GM12878 (cell line): Measurements from ENCODE around the gene ADAMTS3. TPM values are rescaled to one million over a fixed set of nuclear protein-coding genes. Genes with fewer than 3 reads are reported as not detected.

Experiments used
- ATAC-seq: fragments of 200-7000 bp; cut with Tn5 transposase; 3 replicates; pipeline ENCODE4 v1.9.1; 2020; ENCODE audit warnings: mild to moderate bottlenecking, moderate library complexity
- BruUV-seq: library from RNA; stranded (reverse); fragments of 400-500 nt; replicated peaks from 2 replicates; lab custom pipeline; 2021; lab: Mats Ljungman, UMichigan
- CTCF ChIA-PET: fragments of 300-600 bp; sonication (Branson Sonifier 250); formaldehyde crosslinking; extraction: SDS; loops from one replicate; lab custom pipeline; 2021; ENCODE audit warnings: inconsistent platforms; lab: Yijun Ruan, JAX
- POLR2A ChIA-PET: fragments of 350-600 bp; formaldehyde crosslinking; extraction: SDS; loops from one replicate; lab custom pipeline; 2021; ENCODE audit warnings: inconsistent platforms; lab: Charles Lee
- RAD21 ChIA-PET: fragments of 300-600 bp; sonication (Branson Sonifier 250); formaldehyde crosslinking; loops from one replicate; lab custom pipeline; 2023; ENCODE audit warnings: antibody characterized with exemption; ENCODE audit not compliant: unreplicated experiment; lab: Charles Lee
- SMC1A ChIA-PET: fragments of 300-600 bp; sonication (Branson Sonifier 250); formaldehyde crosslinking; loops from one replicate; lab custom pipeline; 2023; ENCODE audit not compliant: unreplicated experiment, uncharacterized antibody; lab: Charles Lee
- DNase-seq: peaks from one replicate; pipeline ENCODE4 v3.0.0-alpha.2; 2011; ENCODE audit warnings: low read depth, low spot score
- FAIRE-seq: peaks from 3 replicates; lab custom pipeline; 2011; peaks lifted over from hg19 to GRCh38; lab: Jason Lieb, UNC
- H2AFZ ChIP-seq: 2 replicates; pipeline ENCODE4 v1.6.0; 2011; ENCODE audit warnings: low read depth, low read length, control low read depth; ENCODE audit not compliant: control insufficient read depth
- H3K27ac ChIP-seq: 2 replicates; pipeline ENCODE4 v1.5.1; 2011; ENCODE audit warnings: control low read depth; ENCODE audit not compliant: control insufficient read depth, insufficient read depth
- H3K27me3 ChIP-seq, 2 experiments: replicated peaks in 1 of 2; 2 replicates each; pipeline versions ENCODE4 v1.6.0 to v1.6.1; 2011; ENCODE audit warnings: low read length in 1 of 2; ENCODE audit not compliant: control insufficient read depth in 2 of 2, insufficient read depth in 2 of 2
- H3K36me3 ChIP-seq, 2 experiments: 2 replicates each; pipeline ENCODE4 v1.5.1; 2011; ENCODE audit warnings: low read length in 1 of 2; ENCODE audit not compliant: control insufficient read depth in 2 of 2, insufficient read depth in 2 of 2
- H3K4me1 ChIP-seq: 2 replicates; pipeline ENCODE4 v1.6.1; 2011; ENCODE audit warnings: mild to moderate bottlenecking, low read length, moderate library complexity, mixed read lengths; ENCODE audit not compliant: control insufficient read depth, insufficient read depth
- H3K4me2 ChIP-seq: 2 replicates; pipeline ENCODE4 v1.6.0; 2011; ENCODE audit warnings: control low read depth; ENCODE audit not compliant: control insufficient read depth, insufficient read depth
- H3K4me3 ChIP-seq: fragments of 200-600 bp; sonication (generic); 2 replicates; pipeline ENCODE4 v1.5.1; 2016
- H3K79me2 ChIP-seq: 2 replicates; pipeline ENCODE4 v1.6.0; 2011; ENCODE audit warnings: low read length; ENCODE audit not compliant: control insufficient read depth, insufficient read depth
- H3K9ac ChIP-seq: 2 replicates; pipeline ENCODE4 v1.8.0; 2011; ENCODE audit warnings: low read length, control low read depth, mixed read lengths; ENCODE audit not compliant: control insufficient read depth, insufficient read depth
- H3K9me3 ChIP-seq: replicated peaks from 3 replicates; pipeline ENCODE4 v1.5.1; 2011; ENCODE audit warnings: mild to moderate bottlenecking, low read length; ENCODE audit not compliant: control insufficient read depth, insufficient read depth
- H4K20me1 ChIP-seq: 2 replicates; pipeline ENCODE4 v1.6.0; 2011; ENCODE audit not compliant: control insufficient read depth, insufficient read depth
- ASH2L ChIP-seq: fragments of 300-600, 200-600 bp; sonication (generic); IDR thresholded peaks from 2 replicates; pipeline ENCODE4 v1.6.1; 2017; ENCODE audit warnings: low read depth, mild to moderate bottlenecking, borderline replicate concordance
- GABPA ChIP-seq: IDR thresholded peaks from 2 replicates; pipeline ENCODE4 v1.6.1; 2014; ENCODE audit warnings: antibody characterized with exemption, low read depth, mild to moderate bottlenecking, inconsistent platforms
- HDAC6 ChIP-seq: fragments of 200-600 bp; sonication (generic); IDR thresholded peaks from one replicate; pipeline ENCODE4 v1.8.0; 2017; ENCODE audit warnings: antibody characterized with exemption; ENCODE audit not compliant: unreplicated experiment
- PML ChIP-seq: IDR thresholded peaks from 2 replicates; pipeline ENCODE4 v1.6.1; 2012; ENCODE audit warnings: low read length, inconsistent platforms
- SMARCA5 ChIP-seq: fragments of 450-650 bp; IDR thresholded peaks from 2 replicates; pipeline ENCODE4 v1.6.1; 2017; ENCODE audit warnings: mild to moderate bottlenecking
- SUZ12 ChIP-seq: fragments of 200-600 bp; sonication (generic); IDR thresholded peaks from one replicate; pipeline ENCODE4 v1.6.1; 2018; ENCODE audit warnings: antibody characterized with exemption, mild to moderate bottlenecking; ENCODE audit not compliant: unreplicated experiment
- TAF1 ChIP-seq: IDR thresholded peaks from 2 replicates; pipeline ENCODE4 v1.6.1; 2011; ENCODE audit warnings: mild to moderate bottlenecking, low read depth, low read length, borderline replicate concordance
- TARDBP ChIP-seq: IDR thresholded peaks from 2 replicates; pipeline ENCODE4 v1.6.1; 2016; ENCODE audit warnings: borderline replicate concordance
- WRNIP1 ChIP-seq: IDR thresholded peaks from 2 replicates; pipeline ENCODE4 v1.6.1; 2011; ENCODE audit warnings: low read depth, low read length, improper control_type of control experiment, borderline replicate concordance
- WGBS: methylation state at CpG from one replicate; pipeline ENCODE4 v1.1.6; 2016; ENCODE audit warnings: low lambda C conversion rate; ENCODE audit not compliant: insufficient replicate concordance, insufficient coverage; ENCODE audit errors: missing lambda C conversion rate; 5-methylcytosine and 5-hydroxymethylcytosine counted together
- in situ Hi-C: fragments of 300-500 bp; cut with MboI; formaldehyde crosslinking; loops from 9 replicates; pipeline ENCODE4 v1.14.3; 2018; ENCODE audit warnings: mixed read lengths
- intact Hi-C: fragments of 100-400 bp; cut with micrococcal nuclease; formaldehyde crosslinking; loops from one replicate; pipeline ENCODE4 v1.14.2; 2022; ENCODE audit not compliant: unreplicated experiment
- polyA plus RNA-seq, 11 experiments: library from polyadenylated mRNA; depleted of rRNA in 4 of 11; unstranded in 6 of 11; stranded (reverse) in 5 of 11; fragments of >200 nt; fragmentation: Nextera tagmentation in 4 of 11; fragmentation: Illumina TruSeq in 1 of 11; extraction: Ambion mirVana in 4 of 11; extraction: Trizol in 1 of 11; gene quantifications; 1 replicate in 1 of 11; 2 replicates in 10 of 11; pipeline versions ENCODE4 v1.2.1 to v1.2.3, GENCODE V29; 2011 to 2016; ENCODE audit warnings: inconsistent platforms in 2 of 11, missing spikeins in 2 of 11, low read depth in 1 of 11
- total RNA-seq, 4 experiments: library from RNA; depleted of rRNA in 3 of 4; stranded (reverse); fragments of >200 nt in 3 of 4; fragmentation: Illumina TruSeq in 1 of 4; extraction: Trizol in 1 of 4; gene quantifications; 2 replicates each; pipeline versions ENCODE4 v1.2.1 to v1.2.3, GENCODE V29; 2013 to 2021
- TF ChIP-seq, protein P1 (sequence below): fragments of 450-650 bp; IDR thresholded peaks from 2 replicates; pipeline ENCODE4 v1.6.1; 2017; ENCODE audit warnings: mild to moderate bottlenecking, moderate library complexity
- TF ChIP-seq, protein P2 (sequence below): IDR thresholded peaks from 2 replicates; pipeline ENCODE4 v1.6.1; 2011; ENCODE audit warnings: mild to moderate bottlenecking, low read depth, low read length, moderate library complexity; ENCODE audit not compliant: insufficient replicate concordance
- TF ChIP-seq, protein P3 (sequence below): fragments of 450-650 bp; IDR thresholded peaks from 2 replicates; pipeline ENCODE4 v1.6.1; 2017; ENCODE audit warnings: antibody characterized with exemption, mild to moderate bottlenecking, moderate library complexity
- TF ChIP-seq, protein P4 (sequence below): fragments of 450-650 bp; IDR thresholded peaks from 2 replicates; pipeline ENCODE4 v1.6.1; 2016; ENCODE audit warnings: mild to moderate bottlenecking

The ADAMTS3 gene
- total and polyA plus RNA-seq, 10 of the 15 experiments (the other 5 are each of a cell fraction or from before 2014, with no cell fraction given): under 0.01 to 0.07 (median 0.02) TPM; not detected in 6

DNA sequence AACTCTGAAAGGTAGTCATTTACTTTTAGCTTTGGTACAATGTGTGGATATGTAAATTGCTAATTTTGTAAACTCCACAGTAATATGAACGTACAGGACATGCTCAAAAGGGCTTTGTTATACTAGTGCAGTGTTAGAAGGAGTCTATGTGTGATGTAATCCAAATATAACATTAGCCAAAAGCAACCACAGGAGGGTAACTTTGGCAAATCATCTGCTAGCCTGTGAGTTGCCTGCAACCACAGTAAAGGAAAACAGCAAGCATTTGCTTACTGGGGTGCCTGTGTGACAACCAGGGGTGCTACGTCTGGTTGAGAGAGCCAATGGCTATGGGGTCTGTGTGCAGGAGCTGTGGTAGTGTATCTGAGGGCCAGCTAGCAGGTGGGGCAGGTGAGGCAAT lies 245.8 kb downstream of the ADAMTS3 start:
- SMC1A ChIA-PET: interaction anchor here (0.7 kb wide), 1 partner anchor 9 kb away, joined by 4 read pairs; no protein-coding TSS in a partner anchor
- Histone ChIP-seq H3K27ac (no peak overlapping the region), H3K79me2 (no peaks in the 10 kb centered on the region), H3K4me3 (no peak overlapping the region), H3K4me1 (no peaks in the 10 kb centered on the region), H3K27me3 (no peaks in the 10 kb centered on the region), H3K9ac (no peak overlapping the region), H2AFZ (no peak overlapping the region), H3K36me3 (no peaks in the 10 kb centered on the region), H3K9me3 (no peaks in the 10 kb centered on the region), H3K4me2 (no peak overlapping the region), H4K20me1 (no peaks in the 10 kb centered on the region)
- RAD21 ChIA-PET: no interaction called here
- FAIRE-seq (no peak), ATAC-seq (no peak), DNase-seq (no peak)
- POLR2A ChIA-PET: no interaction called here
- CTCF ChIA-PET: interaction anchor here (0.6 kb wide), 2 partner anchors 314 to 608 kb away, joined by 3 read pairs; no protein-coding TSS in a partner anchor
- no TSS peak for BruUV-seq
- intact Hi-C loops (no loop called here), in situ Hi-C loops (loop anchor here (25.0 kb wide), 1 partner anchor 689 kb away; no protein-coding TSS in a partner anchor)
- WGBS: 0% methylated on average over 2 of the region's 2 CpGs
- no peak for TF ChIP-seq PML
- TF ChIP-seq, protein P1, sequence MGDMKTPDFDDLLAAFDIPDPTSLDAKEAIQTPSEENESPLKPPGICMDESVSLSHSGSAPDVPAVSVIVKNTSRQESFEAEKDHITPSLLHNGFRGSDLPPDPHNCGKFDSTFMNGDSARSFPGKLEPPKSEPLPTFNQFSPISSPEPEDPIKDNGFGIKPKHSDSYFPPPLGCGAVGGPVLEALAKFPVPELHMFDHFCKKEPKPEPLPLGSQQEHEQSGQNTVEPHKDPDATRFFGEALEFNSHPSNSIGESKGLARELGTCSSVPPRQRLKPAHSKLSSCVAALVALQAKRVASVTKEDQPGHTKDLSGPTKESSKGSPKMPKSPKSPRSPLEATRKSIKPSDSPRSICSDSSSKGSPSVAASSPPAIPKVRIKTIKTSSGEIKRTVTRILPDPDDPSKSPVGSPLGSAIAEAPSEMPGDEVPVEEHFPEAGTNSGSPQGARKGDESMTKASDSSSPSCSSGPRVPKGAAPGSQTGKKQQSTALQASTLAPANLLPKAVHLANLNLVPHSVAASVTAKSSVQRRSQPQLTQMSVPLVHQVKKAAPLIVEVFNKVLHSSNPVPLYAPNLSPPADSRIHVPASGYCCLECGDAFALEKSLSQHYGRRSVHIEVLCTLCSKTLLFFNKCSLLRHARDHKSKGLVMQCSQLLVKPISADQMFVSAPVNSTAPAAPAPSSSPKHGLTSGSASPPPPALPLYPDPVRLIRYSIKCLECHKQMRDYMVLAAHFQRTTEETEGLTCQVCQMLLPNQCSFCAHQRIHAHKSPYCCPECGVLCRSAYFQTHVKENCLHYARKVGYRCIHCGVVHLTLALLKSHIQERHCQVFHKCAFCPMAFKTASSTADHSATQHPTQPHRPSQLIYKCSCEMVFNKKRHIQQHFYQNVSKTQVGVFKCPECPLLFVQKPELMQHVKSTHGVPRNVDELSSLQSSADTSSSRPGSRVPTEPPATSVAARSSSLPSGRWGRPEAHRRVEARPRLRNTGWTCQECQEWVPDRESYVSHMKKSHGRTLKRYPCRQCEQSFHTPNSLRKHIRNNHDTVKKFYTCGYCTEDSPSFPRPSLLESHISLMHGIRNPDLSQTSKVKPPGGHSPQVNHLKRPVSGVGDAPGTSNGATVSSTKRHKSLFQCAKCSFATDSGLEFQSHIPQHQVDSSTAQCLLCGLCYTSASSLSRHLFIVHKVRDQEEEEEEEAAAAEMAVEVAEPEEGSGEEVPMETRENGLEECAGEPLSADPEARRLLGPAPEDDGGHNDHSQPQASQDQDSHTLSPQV: no peak
- TF ChIP-seq, protein P2, sequence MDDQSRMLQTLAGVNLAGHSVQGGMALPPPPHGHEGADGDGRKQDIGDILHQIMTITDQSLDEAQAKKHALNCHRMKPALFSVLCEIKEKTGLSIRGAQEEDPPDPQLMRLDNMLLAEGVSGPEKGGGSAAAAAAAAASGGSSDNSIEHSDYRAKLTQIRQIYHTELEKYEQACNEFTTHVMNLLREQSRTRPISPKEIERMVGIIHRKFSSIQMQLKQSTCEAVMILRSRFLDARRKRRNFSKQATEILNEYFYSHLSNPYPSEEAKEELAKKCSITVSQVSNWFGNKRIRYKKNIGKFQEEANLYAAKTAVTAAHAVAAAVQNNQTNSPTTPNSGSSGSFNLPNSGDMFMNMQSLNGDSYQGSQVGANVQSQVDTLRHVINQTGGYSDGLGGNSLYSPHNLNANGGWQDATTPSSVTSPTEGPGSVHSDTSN: no peak
- no peak for TF ChIP-seq WRNIP1
- no peak for TF ChIP-seq HDAC6
- TF ChIP-seq ASH2L: no peak
- TF ChIP-seq TAF1: no peak
- no peak for TF ChIP-seq TARDBP
- no peak for TF ChIP-seq GABPA
- TF ChIP-seq, protein P3, sequence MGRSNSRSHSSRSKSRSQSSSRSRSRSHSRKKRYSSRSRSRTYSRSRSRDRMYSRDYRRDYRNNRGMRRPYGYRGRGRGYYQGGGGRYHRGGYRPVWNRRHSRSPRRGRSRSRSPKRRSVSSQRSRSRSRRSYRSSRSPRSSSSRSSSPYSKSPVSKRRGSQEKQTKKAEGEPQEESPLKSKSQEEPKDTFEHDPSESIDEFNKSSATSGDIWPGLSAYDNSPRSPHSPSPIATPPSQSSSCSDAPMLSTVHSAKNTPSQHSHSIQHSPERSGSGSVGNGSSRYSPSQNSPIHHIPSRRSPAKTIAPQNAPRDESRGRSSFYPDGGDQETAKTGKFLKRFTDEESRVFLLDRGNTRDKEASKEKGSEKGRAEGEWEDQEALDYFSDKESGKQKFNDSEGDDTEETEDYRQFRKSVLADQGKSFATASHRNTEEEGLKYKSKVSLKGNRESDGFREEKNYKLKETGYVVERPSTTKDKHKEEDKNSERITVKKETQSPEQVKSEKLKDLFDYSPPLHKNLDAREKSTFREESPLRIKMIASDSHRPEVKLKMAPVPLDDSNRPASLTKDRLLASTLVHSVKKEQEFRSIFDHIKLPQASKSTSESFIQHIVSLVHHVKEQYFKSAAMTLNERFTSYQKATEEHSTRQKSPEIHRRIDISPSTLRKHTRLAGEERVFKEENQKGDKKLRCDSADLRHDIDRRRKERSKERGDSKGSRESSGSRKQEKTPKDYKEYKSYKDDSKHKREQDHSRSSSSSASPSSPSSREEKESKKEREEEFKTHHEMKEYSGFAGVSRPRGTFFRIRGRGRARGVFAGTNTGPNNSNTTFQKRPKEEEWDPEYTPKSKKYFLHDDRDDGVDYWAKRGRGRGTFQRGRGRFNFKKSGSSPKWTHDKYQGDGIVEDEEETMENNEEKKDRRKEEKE: no peak
- no peak for TF ChIP-seq SMARCA5
- TF ChIP-seq SUZ12: no peak
- TF ChIP-seq, protein P4, sequence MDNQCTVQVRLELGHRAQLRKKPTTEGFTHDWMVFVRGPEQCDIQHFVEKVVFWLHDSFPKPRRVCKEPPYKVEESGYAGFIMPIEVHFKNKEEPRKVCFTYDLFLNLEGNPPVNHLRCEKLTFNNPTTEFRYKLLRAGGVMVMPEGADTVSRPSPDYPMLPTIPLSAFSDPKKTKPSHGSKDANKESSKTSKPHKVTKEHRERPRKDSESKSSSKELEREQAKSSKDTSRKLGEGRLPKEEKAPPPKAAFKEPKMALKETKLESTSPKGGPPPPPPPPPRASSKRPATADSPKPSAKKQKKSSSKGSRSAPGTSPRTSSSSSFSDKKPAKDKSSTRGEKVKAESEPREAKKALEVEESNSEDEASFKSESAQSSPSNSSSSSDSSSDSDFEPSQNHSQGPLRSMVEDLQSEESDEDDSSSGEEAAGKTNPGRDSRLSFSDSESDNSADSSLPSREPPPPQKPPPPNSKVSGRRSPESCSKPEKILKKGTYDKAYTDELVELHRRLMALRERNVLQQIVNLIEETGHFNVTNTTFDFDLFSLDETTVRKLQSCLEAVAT: no peak
